ENCODE results near the gene COX19. TPM values are rescaled to one million over a fixed set of nuclear protein-coding genes. Genes with fewer than 3 reads are reported as not detected.

COX19 gene
- total and polyA plus RNA-seq, 7 donors, result 5.1 to 12.7 (median 9.2) TPM

GRCh38 chr7:985127-985416, 9.7 kb upstream of the COX19 start:
- no peak for DNase-seq
- no peaks in the 10 kb centered on the region for H3K9me3 ChIP-seq
- 83 to 88% methylated on average over 16 of the region's 16 CpGs for WGBS, 2 donors
- intact Hi-C loops (cut with DNase I), result no loop called here
- H3K36me3 ChIP-seq, result no peaks in the 10 kb centered on the region
- peaks cover 0 to 10% (median 2%) of the 10 kb centered on the region in 4 donors for H3K4me1 ChIP-seq
- peaks cover 34 to 78% (median 56%) of the 10 kb centered on the region in 3 donors for H3K27me3 ChIP-seq
- no peak overlapping the region for H3K4me3 ChIP-seq
- no peak overlapping the region for H3K27ac ChIP-seq
- no peak for TF ChIP-seq CTCF (IDR thresholded peaks at IDR 0.05)
- TF ChIP-seq POLR2A (IDR thresholded peaks at IDR 0.05), result no peak
- no peak for TF ChIP-seq POLR2AphosphoS5 (IDR thresholded peaks at IDR 0.05)
- TF ChIP-seq EP300 (IDR thresholded peaks at IDR 0.05), result no peak

GRCh38 chr7:984361-985126, 9.2 kb upstream of the COX19 start:
- Histone ChIP-seq H3K4me3 (no peak overlapping the region), H3K27ac (no peak overlapping the region), H3K4me1 (peaks cover 0 to 10% (median 2%) of the 10 kb centered on the region in 4 donors), H3K27me3 (peaks cover 34 to 77% (median 55%) of the 10 kb centered on the region in 3 donors), H3K36me3 (no peaks in the 10 kb centered on the region), H3K9me3 (no peaks in the 10 kb centered on the region)
- TF ChIP-seq POLR2A (IDR thresholded peaks at IDR 0.05), result no peak
- intact Hi-C loops (cut with DNase I), result no loop called here
- DNase-seq, result no peak
- WGBS, 2 donors, result 81 to 88% methylated on average over 39 of the region's 39 CpGs

- Histone ChIP-seq H3K27me3 (peaks cover 31 to 68% (median 46%) of the 10 kb centered on the region in 3 donors), H3K4me3 (no peak overlapping the region), H3K27ac (no peak overlapping the region), H3K4me1 (peaks cover 0 to 5% (median 2%) of the 10 kb centered on the region in 4 donors), H3K9me3 (no peaks in the 10 kb centered on the region), H3K36me3 (no peaks in the 10 kb centered on the region)
- no peak for DNase-seq
- WGBS, 2 donors, result 76 to 78% methylated on average over 20 of the region's 20 CpGs
- no peak for TF ChIP-seq CTCF (IDR thresholded peaks at IDR 0.05)
- no peak for TF ChIP-seq EP300 (IDR thresholded peaks at IDR 0.05)
- no peak for TF ChIP-seq POLR2AphosphoS5 (IDR thresholded peaks at IDR 0.05)
- TF ChIP-seq POLR2A (IDR thresholded peaks at IDR 0.05), result no peak
- intact Hi-C loops (cut with DNase I), result no loop called here
Measured at GRCh38 chr7:983616-984071, 8.3 kb upstream of the COX19 start.

GRCh38 chr7:983004-983615, 7.8 kb upstream of the COX19 start, which contains the start of gene CYP2W1:
TSS of gene CYP2W1 (plus strand) at chr7:983181. CDS start at chr7:983212, 31 bp downstream.
- intact Hi-C loops (cut with DNase I), result no loop called here
- 19 to 57% methylated on average over 34 of the region's 34 CpGs for WGBS, 2 donors
- peaks cover 0 to 4% (median 0%) of the 10 kb centered on the region in 4 donors for H3K4me1 ChIP-seq
- H3K4me3 ChIP-seq, result no peak within 1 kb of the TSS
- no peaks in the 10 kb centered on the region for H3K9me3 ChIP-seq
- DNase-seq, result no peak
- H3K36me3 ChIP-seq, result no peaks in the 10 kb centered on the region
- H3K27me3 ChIP-seq, result peaks cover 26 to 62% (median 41%) of the 10 kb centered on the region in 3 donors
- TF ChIP-seq POLR2A (IDR thresholded peaks at IDR 0.05) (no peak), CTCF (IDR thresholded peaks at IDR 0.05) (no peak), EP300 (IDR thresholded peaks at IDR 0.05) (no peak), POLR2AphosphoS5 (IDR thresholded peaks at IDR 0.05) (no peak)
- no peak within 1 kb of the TSS for H3K27ac ChIP-seq

GRCh38 chr7:982511-983003, 7.2 kb upstream of the COX19 start:
- H3K27ac ChIP-seq, result no peak overlapping the region
- WGBS, 2 donors, result 21 to 56% methylated on average over 10 of the region's 10 CpGs

More at GRCh38 chr7:982511-983003, 7.2 kb upstream of the COX19 start:
- Histone ChIP-seq H3K4me1 (peaks cover 0 to 4% (median 0%) of the 10 kb centered on the region in 4 donors), H3K27me3 (peaks cover 23 to 57% (median 35%) of the 10 kb centered on the region in 3 donors), H3K9me3 (no peaks in the 10 kb centered on the region), H3K36me3 (no peaks in the 10 kb centered on the region), H3K4me3 (no peak overlapping the region)
- TF ChIP-seq EP300 (IDR thresholded peaks at IDR 0.05) (no peak), CTCF (IDR thresholded peaks at IDR 0.05) (no peak), POLR2AphosphoS5 (IDR thresholded peaks at IDR 0.05) (no peak), POLR2A (IDR thresholded peaks at IDR 0.05) (no peak)
- DNase-seq, result no peak
- intact Hi-C loops (cut with DNase I), result no loop called here
